HL-60 (cell line): ENCODE results near the gene COPS4.

Experiments
- DNase-seq, 2 experiments: peaks; one replicate each; pipeline ENCODE4 v3.0.0-alpha.2; 2010 to 2020; ENCODE audit warnings: low read depth in 1 of 2, low spot score in 1 of 2
- H3K27ac ChIP-seq: fragments of 250-450 bp; sonication (Bioruptor Pico); replicated peaks from 2 replicates; pipeline ENCODE4 v1.5.1; 2020; ENCODE audit warnings: mild to moderate bottlenecking, moderate library complexity
- H3K27me3 ChIP-seq: fragments of 250-450 bp; sonication (Bioruptor Pico); 2 replicates; pipeline ENCODE4 v1.5.1; 2021; ENCODE audit warnings: mild to moderate bottlenecking, moderate library complexity; ENCODE audit not compliant: insufficient read depth, poor library complexity, severe bottlenecking
- H3K4me3 ChIP-seq: replicated peaks from 2 replicates; pipeline ENCODE4 v1.5.1; 2011; ENCODE audit warnings: mild to moderate bottlenecking, control low read depth, low read length; ENCODE audit not compliant: insufficient read depth
- CTCF ChIP-seq: IDR thresholded peaks from one replicate; pipeline ENCODE4 v1.5.1; 2011; ENCODE audit warnings: low read length, control low read depth, inconsistent platforms; ENCODE audit not compliant: insufficient read depth
- GABPA ChIP-seq: IDR thresholded peaks from 2 replicates; pipeline ENCODE4 v1.6.1; 2012; ENCODE audit warnings: low read depth
- POLR2AphosphoS5 ChIP-seq: IDR thresholded peaks from 2 replicates; pipeline ENCODE4 v1.6.1; 2012; ENCODE audit warnings: low read depth
- REST ChIP-seq: IDR thresholded peaks from 2 replicates; pipeline ENCODE4 v1.6.1; 2012; ENCODE audit warnings: low read depth; ENCODE audit not compliant: insufficient replicate concordance
- SPI1 ChIP-seq: IDR thresholded peaks from 2 replicates; pipeline ENCODE4 v1.6.1; 2012; ENCODE audit warnings: low read depth, mild to moderate bottlenecking, borderline replicate concordance

COPS4 gene

GRCh38 chr4:83118869-83119268 is 83.9 kb downstream of the COPS4 start:
- DNase-seq = no peak
- no peak for TF ChIP-seq POLR2AphosphoS5
- no peak for TF ChIP-seq GABPA
- TF ChIP-seq SPI1 = no peak
- TF ChIP-seq CTCF = no peak
- TF ChIP-seq REST = no peak
- no peak overlapping the region for H3K4me3 ChIP-seq
- H3K27ac ChIP-seq = no peak overlapping the region
- H3K27me3 ChIP-seq = no peaks in the 10 kb centered on the region

GRCh38 chr4:83121246-83121645 is 86.3 kb downstream of the COPS4 start:
- Histone ChIP-seq H3K4me3 (no peak overlapping the region), H3K27me3 (no peaks in the 10 kb centered on the region), H3K27ac (0 out of 2 replicates have a peak overlapping the region, but pooled peaks have one; percentile 12)
- no peak for DNase-seq
- TF ChIP-seq REST = no peak
- no peak for TF ChIP-seq POLR2AphosphoS5
- TF ChIP-seq GABPA = no peak
- no peak for TF ChIP-seq CTCF
- no peak for TF ChIP-seq SPI1

- H3K27me3 ChIP-seq = no peaks in the 10 kb centered on the region
- H3K27ac ChIP-seq = peak overlapping the region; percentile 90
- peak; percentile 95 for DNase-seq
- no peak overlapping the region for H3K4me3 ChIP-seq
- TF ChIP-seq SPI1 (peak; percentile 80; the same call in 1 of the 2 replicates), GABPA (no peak), POLR2AphosphoS5 (peak; percentile 95), REST (no peak)
Observed at GRCh38 chr4:83124111-83124780, 89.3 kb downstream of the COPS4 start.
